GM12878 (cell line): ENCODE results near the gene MAPT. TPM values are rescaled to one million over a fixed set of nuclear protein-coding genes. Genes with fewer than 3 reads are reported as not detected.

ENCODE experiments used
- ATAC-seq: fragments of 200-7000 bp; cut with Tn5 transposase; 3 replicates; pipeline ENCODE4 v1.9.1; 2020; ENCODE audit warnings: mild to moderate bottlenecking, moderate library complexity
- BruUV-seq: library from RNA; stranded (reverse); fragments of 400-500 nt; replicated peaks from 2 replicates; lab custom pipeline; 2021; lab: Mats Ljungman, UMichigan
- CTCF ChIA-PET: fragments of 300-600 bp; sonication (Branson Sonifier 250); formaldehyde crosslinking; extraction: SDS; loops from one replicate; lab custom pipeline; 2021; ENCODE audit warnings: inconsistent platforms; lab: Yijun Ruan, JAX
- POLR2A ChIA-PET: fragments of 350-600 bp; formaldehyde crosslinking; extraction: SDS; loops from one replicate; lab custom pipeline; 2021; ENCODE audit warnings: inconsistent platforms; lab: Charles Lee
- RAD21 ChIA-PET: fragments of 300-600 bp; sonication (Branson Sonifier 250); formaldehyde crosslinking; loops from one replicate; lab custom pipeline; 2023; ENCODE audit warnings: antibody characterized with exemption; ENCODE audit not compliant: unreplicated experiment; lab: Charles Lee
- SMC1A ChIA-PET: fragments of 300-600 bp; sonication (Branson Sonifier 250); formaldehyde crosslinking; loops from one replicate; lab custom pipeline; 2023; ENCODE audit not compliant: unreplicated experiment, uncharacterized antibody; lab: Charles Lee
- DNase-seq: peaks from one replicate; pipeline ENCODE4 v3.0.0-alpha.2; 2011; ENCODE audit warnings: low read depth, low spot score
- FAIRE-seq: peaks from 3 replicates; lab custom pipeline; 2011; peaks lifted over from hg19 to GRCh38; lab: Jason Lieb, UNC
- H2AFZ ChIP-seq: 2 replicates; pipeline ENCODE4 v1.6.0; 2011; ENCODE audit warnings: low read depth, low read length, control low read depth; ENCODE audit not compliant: control insufficient read depth
- H3K27ac ChIP-seq: 2 replicates; pipeline ENCODE4 v1.5.1; 2011; ENCODE audit warnings: control low read depth; ENCODE audit not compliant: control insufficient read depth, insufficient read depth
- H3K27me3 ChIP-seq, 2 experiments: replicated peaks in 1 of 2; 2 replicates each; pipeline versions ENCODE4 v1.6.0 to v1.6.1; 2011; ENCODE audit warnings: low read length in 1 of 2; ENCODE audit not compliant: control insufficient read depth in 2 of 2, insufficient read depth in 2 of 2
- H3K36me3 ChIP-seq, 2 experiments: 2 replicates each; pipeline ENCODE4 v1.5.1; 2011; ENCODE audit warnings: low read length in 1 of 2; ENCODE audit not compliant: control insufficient read depth in 2 of 2, insufficient read depth in 2 of 2
- H3K4me1 ChIP-seq: 2 replicates; pipeline ENCODE4 v1.6.1; 2011; ENCODE audit warnings: mild to moderate bottlenecking, low read length, moderate library complexity, mixed read lengths; ENCODE audit not compliant: control insufficient read depth, insufficient read depth
- H3K4me2 ChIP-seq: 2 replicates; pipeline ENCODE4 v1.6.0; 2011; ENCODE audit warnings: control low read depth; ENCODE audit not compliant: control insufficient read depth, insufficient read depth
- H3K4me3 ChIP-seq: fragments of 200-600 bp; sonication (generic); 2 replicates; pipeline ENCODE4 v1.5.1; 2016
- H3K79me2 ChIP-seq: 2 replicates; pipeline ENCODE4 v1.6.0; 2011; ENCODE audit warnings: low read length; ENCODE audit not compliant: control insufficient read depth, insufficient read depth
- H3K9ac ChIP-seq: 2 replicates; pipeline ENCODE4 v1.8.0; 2011; ENCODE audit warnings: low read length, control low read depth, mixed read lengths; ENCODE audit not compliant: control insufficient read depth, insufficient read depth
- H3K9me3 ChIP-seq: replicated peaks from 3 replicates; pipeline ENCODE4 v1.5.1; 2011; ENCODE audit warnings: mild to moderate bottlenecking, low read length; ENCODE audit not compliant: control insufficient read depth, insufficient read depth
- H4K20me1 ChIP-seq: 2 replicates; pipeline ENCODE4 v1.6.0; 2011; ENCODE audit not compliant: control insufficient read depth, insufficient read depth
- CREM ChIP-seq: IDR thresholded peaks from 2 replicates; pipeline ENCODE4 v1.6.1; 2014; ENCODE audit warnings: antibody characterized with exemption, low read depth
- MTA2 ChIP-seq: fragments of 450-650 bp; IDR thresholded peaks from 2 replicates; pipeline ENCODE4 v1.6.1; 2016; ENCODE audit warnings: low read depth, mild to moderate bottlenecking, moderate library complexity
- NFYA ChIP-seq: IDR thresholded peaks from 2 replicates; pipeline ENCODE4 v1.6.1; 2011; ENCODE audit warnings: low read depth, mild to moderate bottlenecking, low read length, improper control_type of control experiment, borderline replicate concordance
- NR2C2 ChIP-seq: IDR thresholded peaks from 2 replicates; pipeline ENCODE4 v1.6.1; 2011; ENCODE audit warnings: borderline replicate concordance, low read depth; ENCODE audit not compliant: control insufficient read depth, insufficient read length
- PKNOX1 ChIP-seq: fragments of 450-650 bp; IDR thresholded peaks from 2 replicates; pipeline ENCODE4 v1.6.1; 2016; ENCODE audit warnings: mild to moderate bottlenecking
- POLR2A ChIP-seq: IDR thresholded peaks from 2 replicates; pipeline ENCODE4 v1.6.1; 2011; ENCODE audit warnings: low read depth, mild to moderate bottlenecking, low read length
- RUNX3 ChIP-seq: IDR thresholded peaks from 2 replicates; pipeline ENCODE4 v1.6.1; 2012; ENCODE audit warnings: low read length, inconsistent platforms
- SIN3A ChIP-seq: IDR thresholded peaks from 2 replicates; pipeline ENCODE4 v1.6.1; 2012; ENCODE audit warnings: low read depth, low read length, improper control_type of control experiment
- ZNF592 ChIP-seq: fragments of 450-650 bp; IDR thresholded peaks from 2 replicates; pipeline ENCODE4 v1.6.1; 2017; ENCODE audit warnings: mild to moderate bottlenecking, moderate library complexity
- WGBS: methylation state at CpG from one replicate; pipeline ENCODE4 v1.1.6; 2016; ENCODE audit warnings: low lambda C conversion rate; ENCODE audit not compliant: insufficient replicate concordance, insufficient coverage; ENCODE audit errors: missing lambda C conversion rate; 5-methylcytosine and 5-hydroxymethylcytosine counted together
- in situ Hi-C: fragments of 300-500 bp; cut with MboI; formaldehyde crosslinking; loops from 9 replicates; pipeline ENCODE4 v1.14.3; 2018; ENCODE audit warnings: mixed read lengths
- intact Hi-C: fragments of 100-400 bp; cut with micrococcal nuclease; formaldehyde crosslinking; loops from one replicate; pipeline ENCODE4 v1.14.2; 2022; ENCODE audit not compliant: unreplicated experiment
- polyA plus RNA-seq, 11 experiments: library from polyadenylated mRNA; depleted of rRNA in 4 of 11; unstranded in 6 of 11; stranded (reverse) in 5 of 11; fragments of >200 nt; fragmentation: Nextera tagmentation in 4 of 11; fragmentation: Illumina TruSeq in 1 of 11; extraction: Ambion mirVana in 4 of 11; extraction: Trizol in 1 of 11; gene quantifications; 1 replicate in 1 of 11; 2 replicates in 10 of 11; pipeline versions ENCODE4 v1.2.1 to v1.2.3, GENCODE V29; 2011 to 2016; ENCODE audit warnings: inconsistent platforms in 2 of 11, missing spikeins in 2 of 11, low read depth in 1 of 11
- total RNA-seq, 4 experiments: library from RNA; depleted of rRNA in 3 of 4; stranded (reverse); fragments of >200 nt in 3 of 4; fragmentation: Illumina TruSeq in 1 of 4; extraction: Trizol in 1 of 4; gene quantifications; 2 replicates each; pipeline versions ENCODE4 v1.2.1 to v1.2.3, GENCODE V29; 2013 to 2021

MAPT gene
- total and polyA plus RNA-seq, 10 of the 15 experiments (the other 5 are each of a cell fraction or from before 2014, with no cell fraction given) = under 0.01 to 0.05 (median 0.03) TPM; not detected in 7

- ChIA-PET CTCF (interaction anchor here (0.6 to 3.1 kb wide), 6 partner anchors 13 to 211 kb away, joined by 4 to 15 read pairs (median 4); no protein-coding TSS in a partner anchor), RAD21 (interaction anchor here (1.3 to 1.5 kb wide), 2 partner anchors 69 to 211 kb away, joined by 3 to 8 read pairs; no protein-coding TSS in a partner anchor), SMC1A (no interaction called here), POLR2A (no interaction called here)
- Histone ChIP-seq H3K4me3 (no peak overlapping the region), H3K4me2 (no peak overlapping the region), H3K4me1 (no peaks in the 10 kb centered on the region), H4K20me1 (no peaks in the 10 kb centered on the region), H3K27me3 (no peaks in the 10 kb centered on the region; a peak in 1 of 4 replicates), H3K9me3 (no peaks in the 10 kb centered on the region), H2AFZ (no peak overlapping the region), H3K36me3 (no peaks in the 10 kb centered on the region), H3K27ac (no peak overlapping the region), H3K79me2 (no peaks in the 10 kb centered on the region), H3K9ac (no peak overlapping the region)
- in situ Hi-C loops = no loop called here
- 9% methylated on average over 6 of the region's 6 CpGs for WGBS
- DNase-seq (no peak), FAIRE-seq (no peak), ATAC-seq (no peak)
- intact Hi-C loops = no loop called here
- no peak for TF ChIP-seq CREM
- TF ChIP-seq SIN3A = no peak
- TF ChIP-seq MTA2 = no peak
- TF ChIP-seq PKNOX1 = no peak
- no peak for TF ChIP-seq NFYA
- TF ChIP-seq POLR2A = no peak
- no peak for TF ChIP-seq NR2C2
- TF ChIP-seq RUNX3 = no peak
- TF ChIP-seq ZNF592 = no peak
- BruUV-seq = no TSS peak
Observed at GRCh38 chr17:45851022-45851421, 43.3 kb upstream of the MAPT start.
